Lower leg skin (tissue), 4 donors: ENCODE data around the gene YWHAE. TPM values are rescaled to one million over a fixed set of nuclear protein-coding genes. Genes with fewer than 3 reads are reported as not detected.

Source experiments
- DNase-seq, 2 donors: peaks; one replicate each; pipeline ENCODE4 v3.0.0-alpha.2; 2019; ENCODE audit warnings: low spot score in 2 of 2
- H3K4me3 ChIP-seq: fragments of 200-600 bp; sonication (generic); 2 replicates; pipeline ENCODE4 v1.5.1; 2017; ENCODE audit warnings: mild to moderate bottlenecking, low read depth; ENCODE audit not compliant: poor library complexity, severe bottlenecking
- CTCF ChIP-seq, 3 donors: fragments of 450-650 bp; IDR thresholded peaks; one replicate each; pipeline ENCODE4 v1.5.1; 2016; ENCODE audit warnings: antibody characterized with exemption in 3 of 3, mild to moderate bottlenecking in 3 of 3, moderate library complexity in 2 of 3
- POLR2A ChIP-seq, 2 donors: fragments of 450-650 bp; IDR thresholded peaks; one replicate each; pipeline ENCODE4 v1.6.1; 2016 to 2017; ENCODE audit warnings: antibody characterized with exemption in 2 of 2, mild to moderate bottlenecking in 1 of 2, moderate library complexity in 1 of 2
- WGBS, 2 donors: methylation state at CpG; one replicate each; pipeline ENCODE4 v1.1.5; 2018; 5-methylcytosine and 5-hydroxymethylcytosine counted together
- intact Hi-C: fragments of 100-400 bp; cut with DNase I; formaldehyde crosslinking; loops from one replicate; pipeline ENCODE4 v1.15.0; 2023; ENCODE audit warnings: low total_unique reads
- total RNA-seq, 4 donors: library from RNA; depleted of rRNA; stranded (reverse); fragments of >200 nt; gene quantifications; one replicate each; pipeline ENCODE4 v1.1.0, GENCODE V29; 2016

The YWHAE gene
- total RNA-seq, 4 donors from 2014 or later: 431 to 648 (median 506) TPM

GRCh38 chr17:1416414-1416813 is 16.4 kb upstream of the YWHAE start:
- WGBS, 2 donors: 95 to 96% methylated on average over 5 of the region's 5 CpGs
- TF ChIP-seq CTCF (IDR thresholded peaks at IDR 0.05): no peak
- no peak for TF ChIP-seq POLR2A (IDR thresholded peaks at IDR 0.05)

GRCh38 chr17:1414634-1415033 is 14.6 kb upstream of the YWHAE start:
- TF ChIP-seq CTCF (IDR thresholded peaks at IDR 0.05) (no peak), POLR2A (IDR thresholded peaks at IDR 0.05) (no peak)

More at GRCh38 chr17:1416414-1416813, 16.4 kb upstream of the YWHAE start:
- no peak overlapping the region for H3K4me3 ChIP-seq
- DNase-seq: no peak
- intact Hi-C loops: no loop called here

GRCh38 chr17:1414001-1414574 is 14.1 kb upstream of the YWHAE start:
- WGBS, 2 donors: 82 to 86% methylated on average over 9 of the region's 9 CpGs
- DNase-seq: no peak
- intact Hi-C loops: no loop called here
- TF ChIP-seq CTCF (IDR thresholded peaks at IDR 0.05) (no peak), POLR2A (IDR thresholded peaks at IDR 0.05) (no peak)
- no peak overlapping the region for H3K4me3 ChIP-seq

More at GRCh38 chr17:1414634-1415033, 14.6 kb upstream of the YWHAE start:
- intact Hi-C loops: no loop called here
- no peak overlapping the region for H3K4me3 ChIP-seq
- no peak for DNase-seq
- 82 to 87% methylated on average over 10 of the region's 10 CpGs for WGBS, 2 donors

GRCh38 chr17:1413281-1413791 is 13.3 kb upstream of the YWHAE start:
- no peak for DNase-seq
- WGBS, 2 donors: 68 to 71% methylated on average over 6 of the region's 6 CpGs

GRCh38 chr17:1412185-1413110 is 12.4 kb upstream of the YWHAE start:
- no peak overlapping the region for H3K4me3 ChIP-seq
- intact Hi-C loops: no loop called here
- WGBS, 2 donors: 72 to 75% methylated on average over 27 of the region's 27 CpGs
- DNase-seq: no peak
- TF ChIP-seq POLR2A (IDR thresholded peaks at IDR 0.05): no peak
- TF ChIP-seq CTCF (IDR thresholded peaks at IDR 0.05): no peak

More at GRCh38 chr17:1413281-1413791, 13.3 kb upstream of the YWHAE start:
- no peak for TF ChIP-seq POLR2A (IDR thresholded peaks at IDR 0.05)
- TF ChIP-seq CTCF (IDR thresholded peaks at IDR 0.05): no peak
- intact Hi-C loops: no loop called here
- no peak overlapping the region for H3K4me3 ChIP-seq
